H1 (cell line): Measurements from ENCODE around the gene ULK3. TPM values are rescaled to one million over a fixed set of nuclear protein-coding genes. Genes with fewer than 3 reads are reported as not detected.

Source experiments
- CTCF ChIA-PET: fragments of 300-600 bp; sonication (Branson Sonifier 250); formaldehyde crosslinking; loops from one replicate; lab custom pipeline; 2021; ENCODE audit not compliant: partially characterized antibody; lab: Charles Lee
- POLR2A ChIA-PET: fragments of 300-600 bp; sonication (Branson Sonifier 250); formaldehyde crosslinking; loops from one replicate; lab custom pipeline; 2021; ENCODE audit warnings: inconsistent platforms; ENCODE audit not compliant: partially characterized antibody; lab: Charles Lee
- DNase-seq, 2 experiments: peaks; one replicate each; pipeline versions ENCODE4 v3.0.0 to v3.0.0-alpha.2; 2010 to 2022; ENCODE audit warnings: low spot score in 2 of 2, low read depth in 1 of 2, mixed read lengths in 1 of 2
- FAIRE-seq: peaks from 2 replicates; lab custom pipeline; 2011; peaks lifted over from hg19 to GRCh38; lab: Jason Lieb, UNC
- H2AFZ ChIP-seq: 2 replicates; pipeline ENCODE4 v1.8.1; 2012; ENCODE audit warnings: low read length, inconsistent platforms
- H2AK5ac ChIP-seq: 2 replicates; pipeline ENCODE4 v1.6.1; 2013; ENCODE audit warnings: low read depth, low read length
- H2BK120ac ChIP-seq: replicated peaks from 2 replicates; pipeline ENCODE3; 2013; ENCODE audit warnings: low read depth, low read length, inconsistent platforms
- H2BK12ac ChIP-seq: 2 replicates; pipeline ENCODE4 v1.6.1; 2013; ENCODE audit warnings: low read depth, low read length
- H2BK15ac ChIP-seq: 2 replicates; pipeline ENCODE4 v1.6.1; 2013; ENCODE audit warnings: low read length
- H2BK20ac ChIP-seq: 2 replicates; pipeline ENCODE4 v1.6.1; 2013; ENCODE audit warnings: low read length
- H2BK5ac ChIP-seq: 2 replicates; pipeline ENCODE4 v1.6.1; 2013; ENCODE audit warnings: low read depth, low read length
- H3K14ac ChIP-seq: 2 replicates; pipeline ENCODE4 v1.6.1; 2013; ENCODE audit warnings: inconsistent platforms; ENCODE audit not compliant: insufficient read length
- H3K18ac ChIP-seq: 2 replicates; pipeline ENCODE4 v1.6.1; 2013; ENCODE audit warnings: low read length; ENCODE audit errors: extremely low read depth
- H3K23ac ChIP-seq: 2 replicates; pipeline ENCODE4 v1.6.1; 2013; ENCODE audit warnings: inconsistent platforms; ENCODE audit not compliant: insufficient read length
- H3K23me2 ChIP-seq: 2 replicates; pipeline ENCODE4 v1.6.1; 2013; ENCODE audit warnings: low read depth, low read length
- H3K27ac ChIP-seq: 2 replicates; pipeline ENCODE4 v1.6.1; 2011; ENCODE audit warnings: low read depth, low read length, inconsistent platforms
- H3K27me3 ChIP-seq, 4 experiments: replicated peaks in 1 of 4; 1 replicate in 1 of 4; 2 replicates in 3 of 4; pipeline versions ENCODE4 v1.6.1 to v1.8.1; 2011 to 2013; ENCODE audit warnings: low read length in 3 of 4, mild to moderate bottlenecking in 3 of 4, inconsistent platforms in 2 of 4, mixed read lengths in 2 of 4, moderate library complexity in 1 of 4; ENCODE audit not compliant: control insufficient read depth in 3 of 4, insufficient read depth in 3 of 4; ENCODE audit errors: extremely low read depth in 1 of 4
- H3K36me3 ChIP-seq, 4 experiments: 2 replicates each; pipeline versions ENCODE4 v1.6.1 to v1.8.1; 2011 to 2013; ENCODE audit warnings: mild to moderate bottlenecking in 4 of 4, low read length in 3 of 4, moderate library complexity in 2 of 4, control low read depth in 1 of 4, inconsistent platforms in 1 of 4; ENCODE audit not compliant: insufficient read depth in 4 of 4, control insufficient read depth in 2 of 4
- H3K4ac ChIP-seq: replicated peaks from 2 replicates; pipeline ENCODE3; 2013; ENCODE audit warnings: low read length, low read depth, mixed read lengths, inconsistent platforms; ENCODE audit not compliant: insufficient read length
- H3K4me1 ChIP-seq, 4 experiments: replicated peaks in 1 of 4; 1 replicate in 1 of 4; 2 replicates in 3 of 4; pipeline versions ENCODE4 v1.6.1 to v1.8.1; 2011 to 2013; ENCODE audit warnings: low read length in 3 of 4, inconsistent platforms in 2 of 4, mixed read lengths in 1 of 4; ENCODE audit not compliant: insufficient read depth in 4 of 4, control insufficient read depth in 3 of 4
- H3K4me2 ChIP-seq, 2 experiments: 2 replicates each; pipeline versions ENCODE4 v1.6.1 to v1.8.1; 2011 to 2013; ENCODE audit warnings: low read depth in 2 of 2, low read length in 2 of 2, control low read depth in 1 of 2, inconsistent platforms in 1 of 2, mild to moderate bottlenecking in 1 of 2; ENCODE audit not compliant: insufficient read depth in 1 of 2
- H3K4me3 ChIP-seq, 4 experiments: fragments of 200-600, 300-600 bp in 1 of 4; sonication (generic), shearing (Covaris generic), sonication (Bioruptor Twin) in 1 of 4; 2 replicates each; pipeline versions ENCODE4 v1.5.1 to v1.8.1; 2011 to 2016; ENCODE audit warnings: low read length in 4 of 4, low read depth in 3 of 4, control low read depth in 2 of 4, inconsistent platforms in 2 of 4, mild to moderate bottlenecking in 2 of 4, mixed read lengths in 1 of 4, moderate library complexity in 1 of 4; ENCODE audit not compliant: insufficient read depth in 2 of 4; ENCODE audit errors: extremely low read depth in 1 of 4
- H3K56ac ChIP-seq: replicated peaks from 2 replicates; pipeline ENCODE3; 2013; ENCODE audit warnings: low read depth, mild to moderate bottlenecking, mixed read lengths, low read length, inconsistent platforms; ENCODE audit not compliant: insufficient read length
- H3K79me1 ChIP-seq: 2 replicates; pipeline ENCODE4 v1.6.1; 2013; ENCODE audit warnings: low read depth, low read length, control low read depth
- H3K79me2 ChIP-seq, 2 experiments: 2 replicates each; pipeline versions ENCODE4 v1.6.1 to v1.8.1; 2012 to 2013; ENCODE audit warnings: low read length in 2 of 2, mild to moderate bottlenecking in 2 of 2, inconsistent platforms in 1 of 2; ENCODE audit not compliant: insufficient read depth in 2 of 2, control insufficient read depth in 1 of 2
- H3K9ac ChIP-seq, 4 experiments: replicated peaks in 1 of 4; 1 replicate in 1 of 4; 2 replicates in 3 of 4; pipeline versions ENCODE4 v1.6.1 to v1.8.1; 2011 to 2013; ENCODE audit warnings: low read depth in 3 of 4, low read length in 3 of 4, control low read depth in 2 of 4, mild to moderate bottlenecking in 2 of 4, moderate library complexity in 2 of 4, inconsistent platforms in 1 of 4; ENCODE audit errors: extremely low read depth in 1 of 4
- H3K9me3 ChIP-seq, 2 experiments: 2 replicates each; pipeline versions ENCODE4 v1.6.1 to v1.8.1; 2012 to 2013; ENCODE audit warnings: mild to moderate bottlenecking in 2 of 2, moderate library complexity in 2 of 2, control low read depth in 1 of 2, inconsistent platforms in 1 of 2, low read depth in 1 of 2, low read length in 1 of 2, mixed read lengths in 1 of 2; ENCODE audit not compliant: insufficient read depth in 2 of 2
- H4K20me1 ChIP-seq, 2 experiments: replicated peaks in 1 of 2; 2 replicates each; pipeline versions ENCODE3 to v1.8.1; 2011 to 2013; ENCODE audit warnings: inconsistent platforms in 2 of 2, low read length in 2 of 2, mild to moderate bottlenecking in 1 of 2; ENCODE audit not compliant: insufficient read depth in 2 of 2, control insufficient read depth in 1 of 2
- H4K5ac ChIP-seq: 2 replicates; pipeline ENCODE4 v1.6.1; 2013; ENCODE audit warnings: low read length, low read depth, mixed read lengths, inconsistent platforms; ENCODE audit not compliant: insufficient read length
- H4K8ac ChIP-seq: 2 replicates; pipeline ENCODE4 v1.8.0; 2013; ENCODE audit warnings: mild to moderate bottlenecking, moderate library complexity, low read length, inconsistent platforms; ENCODE audit not compliant: insufficient read depth; ENCODE audit errors: extremely low read depth
- H4K91ac ChIP-seq: replicated peaks from 2 replicates; pipeline ENCODE3; 2013; ENCODE audit warnings: low read length, mixed read lengths, inconsistent platforms; ENCODE audit not compliant: insufficient read length
- BACH1 ChIP-seq: IDR thresholded peaks from 2 replicates; pipeline ENCODE4 v1.6.1; 2012; ENCODE audit warnings: low read length, improper control_type of control experiment
- BCL11A ChIP-seq, 2 experiments: IDR thresholded peaks; one replicate each; pipeline ENCODE4 v1.6.1; 2011; ENCODE audit warnings: low read depth in 2 of 2, low read length in 2 of 2, mild to moderate bottlenecking in 2 of 2
- CBX5 ChIP-seq: fragments of 300-800, 300-1000 bp; sonication (generic); IDR thresholded peaks from 2 replicates; pipeline ENCODE4 v1.7.1; 2016; ENCODE audit warnings: antibody characterized with exemption, low read length, low read depth
- CEBPB ChIP-seq: IDR thresholded peaks from 2 replicates; pipeline ENCODE4 v1.6.1; 2012; ENCODE audit warnings: low read depth, low read length
- CREB1 ChIP-seq: IDR thresholded peaks from 2 replicates; pipeline ENCODE4 v1.6.1; 2012; ENCODE audit warnings: inconsistent platforms
- HDAC2 ChIP-seq, 2 experiments: fragments of 300-600 bp in 1 of 2; sonication (generic) in 1 of 2; IDR thresholded peaks; 2 replicates each; pipeline ENCODE4 v1.6.1; 2011 to 2012; ENCODE audit warnings: low read depth in 2 of 2, low read length in 2 of 2, mild to moderate bottlenecking in 2 of 2, moderate library complexity in 2 of 2, borderline replicate concordance in 1 of 2, inconsistent platforms in 1 of 2
- HDAC6 ChIP-seq: IDR thresholded peaks from one replicate; pipeline ENCODE4 v1.7.1; 2012; ENCODE audit warnings: low read depth, mild to moderate bottlenecking, inconsistent platforms, low read length, moderate library complexity
- KDM1A ChIP-seq: fragments of 200-600, 300-600 bp; sonication (generic); IDR thresholded peaks from 2 replicates; pipeline ENCODE4 v1.7.1; 2016; ENCODE audit warnings: mild to moderate bottlenecking, low read length, borderline replicate concordance
- MAFK ChIP-seq: IDR thresholded peaks from 2 replicates; pipeline ENCODE4 v1.6.1; 2012; ENCODE audit warnings: low read depth, mild to moderate bottlenecking, improper control_type of control experiment, low read length
- PHF8 ChIP-seq: fragments of 200-600 bp; sonication (generic); conservative IDR thresholded peaks from 2 replicates; pipeline ENCODE4 v1.7.1; 2012; ENCODE audit warnings: low read depth, mild to moderate bottlenecking, inconsistent platforms, low read length, moderate library complexity
- POU5F1 ChIP-seq: IDR thresholded peaks from 2 replicates; pipeline ENCODE4 v1.6.1; 2011; ENCODE audit warnings: low read depth, mild to moderate bottlenecking, low read length, moderate library complexity
- RNF2 ChIP-seq: fragments of 200-900, 300-1000 bp; sonication (generic); IDR thresholded peaks from 2 replicates; pipeline ENCODE4 v1.7.1; 2016; ENCODE audit warnings: borderline replicate concordance, low read depth, mild to moderate bottlenecking, antibody characterized with exemption, low read length; ENCODE audit not compliant: poor library complexity, severe bottlenecking; ENCODE audit errors: missing control alignments
- WGBS, 2 experiments: shearing (Covaris generic) in 1 of 2; methylation state at CpG; one replicate each; pipeline versions ENCODE4 v1.1.6 to v1.1.7; 2013 to 2015; ENCODE audit warnings: low lambda C conversion rate in 2 of 2, mixed read lengths in 2 of 2, inconsistent platforms in 1 of 2, low coverage in 1 of 2, missing lambda C conversion rate in 1 of 2; ENCODE audit not compliant: insufficient replicate concordance in 2 of 2, insufficient coverage in 1 of 2, insufficient read length in 1 of 2; ENCODE audit errors: extremely low coverage in 1 of 2, missing lambda C conversion rate in 1 of 2; 5-methylcytosine and 5-hydroxymethylcytosine counted together
- polyA plus RNA-seq, 7 experiments: library from polyadenylated mRNA; depleted of rRNA in 3 of 7; stranded (reverse) in 5 of 7; unstranded in 2 of 7; fragments of >200 nt in 5 of 7; fragments of 200-250 nt in 2 of 7; gene quantifications; 1 replicate in 5 of 7; 2 replicates in 1 of 7; 4 replicates in 1 of 7; pipeline versions ENCODE4 v1.2.1 to v1.2.3, GENCODE V29; 2011 to 2013; ENCODE audit warnings: missing spikeins in 2 of 7, mixed read lengths in 2 of 7
- total RNA-seq: library from RNA; stranded (reverse); fragmentation: NEBNext Ultra II Directional; extraction: Animal tissue kit (Norgen Biotek cat#: 25700); gene quantifications from 2 replicates; pipeline ENCODE4 v1.2.1, GENCODE V29; 2021
- TF ChIP-seq, protein P1 (sequence below): IDR thresholded peaks from 2 replicates; pipeline ENCODE4 v1.6.1; 2011; ENCODE audit warnings: low read length, improper control_type of control experiment

Gene ULK3
- total and polyA plus RNA-seq, 2 of the 8 experiments (the other 6 are each of a cell fraction or from before 2014, with no cell fraction given): 27.1 to 34.4 TPM

DNA sequence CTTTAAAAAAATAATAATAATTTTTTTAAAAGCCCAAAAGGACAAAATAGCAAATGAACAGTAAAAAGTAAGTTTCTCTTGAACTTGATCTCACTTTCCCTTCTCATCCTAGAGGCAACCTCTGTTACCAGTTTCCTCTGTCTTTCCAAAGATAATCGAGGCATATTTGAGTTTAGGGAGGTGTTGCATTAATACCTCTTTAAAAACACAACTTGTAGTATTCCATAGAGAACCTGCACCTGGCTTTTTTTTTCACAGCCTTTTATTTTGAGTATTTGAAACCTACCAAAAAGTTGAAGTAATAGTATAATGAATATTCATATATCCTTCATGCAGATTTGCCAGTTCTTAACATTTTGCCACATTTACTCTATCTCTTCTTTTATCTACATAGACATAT, 51.9 kb downstream of the ULK3 start:
- Histone ChIP-seq H4K20me1 (peaks cover 38 to 58% of the 10 kb centered on the region in 2 experiments), H3K79me1 (peaks cover 26% of the 10 kb centered on the region), H3K9ac (no peak overlapping the region), H2BK5ac (no peak overlapping the region), H3K18ac (no peak overlapping the region), H2AK5ac (no peak overlapping the region), H2BK120ac (no peak overlapping the region), H3K4me3 (no peak overlapping the region), H3K4me2 (no peak overlapping the region), H3K27ac (no peak overlapping the region), H3K27me3 (no peaks in the 10 kb centered on the region), H3K4ac (no peak overlapping the region), H2AFZ (no peak overlapping the region), H2BK15ac (no peak overlapping the region), H3K56ac (no peak overlapping the region), H3K79me2 (peaks cover 0 to 7% of the 10 kb centered on the region in 2 experiments; a peak in 1 of 4 replicates), H3K36me3 (no peaks in the 10 kb centered on the region), H4K5ac (no peak overlapping the region), H3K14ac (no peak overlapping the region), H4K91ac (no peak overlapping the region), H3K4me1 (peaks cover 4 to 28% (median 14%) of the 10 kb centered on the region in 4 experiments), H3K23ac (no peak overlapping the region), H3K23me2 (no peaks in the 10 kb centered on the region), H2BK20ac (no peak overlapping the region), H2BK12ac (no peak overlapping the region), H4K8ac (no peak overlapping the region), H3K9me3 (no peaks in the 10 kb centered on the region)
- FAIRE-seq (no peak), DNase-seq (no peak)
- WGBS, 2 experiments: 90% methylated on average over 1 of the region's 1 CpG; no CpG with 5 or more reads in 1 of the 2 experiments
- ChIA-PET CTCF (interaction anchor here (3.9 to 53.7 kb wide), 4 partner anchors 9 to 166 kb away, joined by 22 to 1439 read pairs (median 283); partner anchors contain the start of genes CLK3 and CSK), POLR2A (no interaction called here)
- TF ChIP-seq MAFK (no peak), POU5F1 (no peak), HDAC2 (IDR thresholded peaks at IDR 0.05; ENCODE audit: borderline replicate concordance in 1 of 2, low read depth in 2 of 2, low read length in 2 of 2) (no peak), CEBPB (no peak), RNF2 (no peak), BACH1 (no peak), CBX5 (no peak), HDAC6 (no peak), KDM1A (no peak), PHF8 (no peak), CREB1 (no peak), BCL11A (IDR thresholded peaks at IDR 0.05; ENCODE audit: low read depth in 2 of 2, low read length in 2 of 2) (no peak)
- TF ChIP-seq, protein P1, sequence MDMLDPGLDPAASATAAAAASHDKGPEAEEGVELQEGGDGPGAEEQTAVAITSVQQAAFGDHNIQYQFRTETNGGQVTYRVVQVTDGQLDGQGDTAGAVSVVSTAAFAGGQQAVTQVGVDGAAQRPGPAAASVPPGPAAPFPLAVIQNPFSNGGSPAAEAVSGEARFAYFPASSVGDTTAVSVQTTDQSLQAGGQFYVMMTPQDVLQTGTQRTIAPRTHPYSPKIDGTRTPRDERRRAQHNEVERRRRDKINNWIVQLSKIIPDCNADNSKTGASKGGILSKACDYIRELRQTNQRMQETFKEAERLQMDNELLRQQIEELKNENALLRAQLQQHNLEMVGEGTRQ: no peak
